HG03571 (cell line): ENCODE data around the gene ALDH1L1.
"Not testable (repeated sequence)": the region's sequence is repeated elsewhere in the genome, so short reads cannot be mapped to it uniquely, and the experiment has no call there.

Experiments
- ATAC-seq: cut with Tn5 transposase; IDR thresholded peaks from one replicate; pipeline ENCODE4 v1.9.1; 2021; ENCODE audit not compliant: unreplicated experiment

ALDH1L1 gene

DNA sequence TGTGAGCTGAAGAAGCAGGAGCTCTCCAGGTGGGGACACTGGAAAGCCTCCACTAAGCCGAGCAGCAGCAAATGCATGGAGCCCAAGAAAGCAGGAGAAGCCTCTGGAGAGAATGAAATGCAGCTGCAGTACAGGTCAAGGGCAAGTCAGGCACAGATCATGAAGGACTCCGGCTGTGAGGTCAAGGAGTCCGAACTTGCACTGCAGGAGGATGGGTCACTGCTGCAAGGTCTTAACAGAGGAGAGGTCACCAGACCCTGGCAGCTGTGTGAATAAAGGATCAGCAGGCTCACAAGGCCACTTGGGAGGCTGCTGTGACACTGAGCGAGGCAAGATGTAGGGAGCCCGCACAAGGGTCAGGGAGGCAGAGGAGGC, 71.7 kb downstream of the ALDH1L1 start:
- no peak for ATAC-seq

DNA sequence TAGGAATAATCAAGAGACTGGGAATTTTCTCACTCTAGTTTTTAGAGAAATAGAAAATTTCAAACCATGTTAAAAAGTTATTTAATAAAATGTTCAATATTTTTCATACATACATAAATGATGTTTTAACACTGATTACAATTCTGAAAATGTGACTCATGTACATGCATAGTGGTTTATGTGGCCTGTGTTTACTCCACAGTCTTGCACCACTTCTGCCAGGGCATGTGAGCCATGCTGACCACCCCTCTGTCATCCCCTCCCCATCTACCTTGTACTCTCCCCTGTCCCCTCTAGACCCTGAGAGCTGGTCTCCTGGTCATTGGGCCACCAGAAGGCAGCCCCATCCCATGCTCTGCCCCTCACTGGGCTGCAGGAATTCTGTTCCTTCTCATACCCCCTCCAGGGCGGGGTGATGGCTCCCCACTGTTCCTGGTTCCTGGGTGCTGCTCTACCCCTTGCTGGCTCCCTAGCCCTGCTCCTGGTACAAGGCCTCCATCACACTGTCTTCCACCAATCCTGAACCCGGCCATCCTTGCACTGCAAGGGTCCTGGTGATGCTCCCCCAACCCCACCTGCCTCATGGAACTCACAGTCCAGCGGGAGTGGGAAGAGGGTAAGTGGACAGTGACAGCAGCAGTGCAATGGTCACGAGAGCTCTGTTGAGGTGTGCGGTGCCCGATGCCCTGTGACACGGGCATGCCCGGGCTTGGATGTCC, 72.3 kb downstream of the ALDH1L1 start:
- ATAC-seq, result no peak

DNA sequence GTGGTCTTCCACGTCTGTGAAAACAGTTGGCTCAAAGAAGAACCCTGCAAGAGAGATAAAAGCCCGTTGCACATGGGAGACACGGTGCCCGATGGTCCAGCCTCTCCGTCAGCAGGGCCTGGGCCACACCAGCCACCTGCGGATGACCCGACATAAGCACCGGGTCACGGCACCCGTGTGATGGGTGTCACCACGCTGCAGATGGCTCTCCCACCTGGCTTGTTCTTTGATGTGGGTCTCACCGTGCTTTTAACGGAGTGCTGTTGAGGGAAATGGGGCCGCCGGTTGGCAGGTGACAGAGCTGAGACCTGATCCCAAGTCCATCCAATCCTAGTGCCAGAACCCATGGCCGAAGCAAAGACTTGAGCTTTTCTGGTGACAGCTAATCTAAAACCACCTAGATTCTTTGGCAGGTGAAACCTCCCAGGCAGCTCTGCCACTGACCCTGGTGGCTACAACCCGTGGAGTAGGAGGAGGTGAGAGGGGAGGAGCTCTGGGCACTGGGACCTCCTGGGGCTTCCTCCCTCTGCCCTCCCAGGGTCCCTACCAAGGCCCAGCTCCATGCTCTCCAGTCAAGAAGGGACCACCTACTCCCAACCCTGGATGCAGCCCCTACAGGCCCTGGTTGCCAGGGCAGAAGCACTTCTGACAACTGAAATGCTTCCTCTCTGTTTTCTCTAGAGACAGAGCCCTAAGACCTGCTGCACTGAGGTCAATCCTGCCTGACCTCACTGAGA, 73.0 kb downstream of the ALDH1L1 start:
- ATAC-seq, result no peak

DNA sequence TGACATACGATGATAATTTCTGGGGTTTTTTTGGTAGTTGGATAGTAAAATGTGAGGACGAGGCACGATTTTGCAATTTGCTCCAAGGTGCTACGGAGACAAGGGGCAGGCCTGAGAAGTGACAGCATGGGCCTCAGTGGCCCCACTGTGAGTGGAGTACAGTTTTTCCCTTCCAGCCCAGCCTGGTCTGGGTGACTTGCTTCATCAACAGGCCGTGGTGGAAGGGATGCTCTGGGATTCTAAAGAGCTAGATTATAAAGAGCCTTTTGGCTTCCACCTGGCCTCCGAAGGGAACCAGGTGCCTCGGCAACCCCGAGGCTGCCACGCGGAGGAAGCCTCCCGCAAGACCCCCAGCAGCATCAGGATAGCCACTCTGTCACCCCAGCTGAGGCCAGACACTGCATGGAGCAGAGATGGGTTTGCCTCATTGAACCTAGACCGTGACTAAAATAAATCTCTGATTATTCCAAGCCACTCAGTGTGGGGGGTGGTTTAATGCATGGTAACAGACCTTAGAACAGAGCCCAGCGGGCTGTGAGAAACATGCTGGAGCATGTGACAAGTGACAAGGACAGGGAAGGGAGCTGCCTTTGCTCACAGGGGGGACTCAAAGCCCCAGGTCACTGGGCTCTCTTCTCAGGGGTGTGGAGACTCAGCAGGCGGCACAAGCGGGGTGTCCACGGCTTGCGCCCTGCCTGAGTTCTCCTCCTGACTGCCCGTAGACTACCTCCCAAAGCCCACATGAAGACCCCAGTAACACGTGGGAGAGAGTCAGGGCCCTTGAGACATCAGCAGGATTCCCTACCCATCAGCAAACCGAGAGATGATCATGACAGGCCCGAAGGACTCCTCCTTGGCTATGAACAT, 73.8 kb downstream of the ALDH1L1 start:
- no peak for ATAC-seq

DNA sequence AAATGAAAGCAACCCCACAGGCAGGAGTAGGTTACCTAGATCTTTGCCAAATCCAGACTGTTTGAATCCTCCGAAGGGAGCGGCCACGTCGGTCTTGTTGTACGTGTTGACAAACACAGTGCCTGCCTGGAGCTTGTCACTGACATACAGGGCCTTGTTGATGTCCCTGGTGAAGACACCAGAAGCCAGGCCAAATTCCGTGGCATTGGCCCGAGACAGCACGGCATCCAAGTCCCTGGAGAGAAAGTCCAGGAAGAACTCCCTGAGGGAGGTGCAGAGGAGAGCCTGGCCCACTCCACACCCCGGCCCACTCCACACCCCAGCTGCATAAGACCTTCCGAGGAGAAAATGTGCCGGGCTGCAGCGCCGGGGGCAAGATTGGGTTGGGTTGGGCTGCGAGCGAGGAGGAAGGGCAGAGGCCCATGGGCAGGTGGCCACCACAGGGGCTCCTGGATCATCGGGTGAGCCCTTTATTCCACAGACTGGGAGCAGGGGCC, 74.6 kb downstream of the ALDH1L1 start:
- no peak for ATAC-seq

DNA sequence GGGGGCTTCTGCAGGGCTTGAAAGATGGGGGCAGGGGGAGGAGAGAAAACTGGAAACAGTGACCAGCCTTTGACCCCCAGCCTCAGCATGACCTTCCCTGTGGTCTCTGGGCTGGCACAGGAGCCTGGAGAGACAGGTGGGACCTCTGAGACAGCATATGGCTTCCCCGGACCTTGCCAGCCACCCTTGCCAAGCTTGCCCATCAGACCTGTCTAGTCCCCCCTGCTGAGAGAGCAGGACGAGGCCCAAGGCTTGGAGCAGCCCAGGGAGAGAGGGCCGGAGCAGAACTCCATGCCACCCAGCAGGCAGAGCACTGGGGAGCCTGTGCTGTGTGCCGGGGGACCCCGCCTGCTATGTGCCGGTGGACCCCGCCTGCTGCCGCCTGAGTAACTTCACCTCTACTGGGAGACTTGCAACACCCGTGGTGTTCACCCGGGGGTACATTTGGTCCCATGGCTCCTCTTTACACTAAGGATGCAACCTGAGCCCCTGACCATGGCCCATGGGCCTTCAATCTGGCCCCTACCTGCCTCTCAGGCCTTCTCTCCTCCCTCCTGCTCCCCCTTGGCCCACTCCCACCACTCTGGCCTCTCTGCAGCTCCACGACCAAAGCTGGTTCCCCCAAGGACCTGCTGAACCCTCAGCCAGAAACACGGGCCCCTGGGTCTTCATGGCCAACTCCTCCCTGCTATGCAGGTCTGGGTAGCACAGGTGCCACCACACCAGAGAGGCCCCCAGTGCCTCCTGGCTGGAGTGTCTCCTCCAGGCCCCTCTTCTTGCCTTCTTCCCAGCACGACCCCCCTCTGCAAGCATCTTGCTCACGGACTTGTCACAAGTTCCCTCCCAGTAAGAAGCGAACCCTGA, 75.4 kb downstream of the ALDH1L1 start:
- ATAC-seq, result no peak

DNA sequence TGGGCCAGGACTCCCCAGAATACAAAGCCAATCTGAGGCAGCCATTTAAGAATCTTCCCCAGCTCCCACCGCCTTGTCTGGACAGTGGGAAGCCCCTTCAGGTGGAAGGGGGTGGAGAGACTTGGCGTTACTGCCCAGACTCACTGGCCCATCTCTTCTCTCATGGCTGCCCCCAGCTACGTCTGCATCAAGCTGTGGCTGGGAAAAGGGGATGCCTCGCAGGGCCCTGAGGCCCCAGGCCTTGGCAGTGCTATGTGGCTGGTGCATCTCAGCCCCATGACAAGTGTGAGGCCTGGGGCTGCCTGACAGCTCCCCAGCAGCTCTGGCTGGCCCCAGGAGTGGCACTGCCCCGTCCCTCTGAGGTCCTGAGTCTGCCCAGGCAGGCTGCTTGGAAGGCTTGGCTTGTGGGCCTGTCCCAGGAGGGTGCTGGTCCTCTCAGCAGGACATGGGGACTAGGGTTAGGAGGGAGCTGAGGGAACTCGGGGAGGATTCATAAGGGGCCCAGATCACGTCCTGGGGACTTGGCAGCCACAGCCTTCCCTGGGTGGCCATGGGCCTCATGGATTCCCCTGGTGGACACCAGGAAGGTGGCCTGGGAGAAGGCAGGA, 76.3 kb downstream of the ALDH1L1 start:
- no peak for ATAC-seq

DNA sequence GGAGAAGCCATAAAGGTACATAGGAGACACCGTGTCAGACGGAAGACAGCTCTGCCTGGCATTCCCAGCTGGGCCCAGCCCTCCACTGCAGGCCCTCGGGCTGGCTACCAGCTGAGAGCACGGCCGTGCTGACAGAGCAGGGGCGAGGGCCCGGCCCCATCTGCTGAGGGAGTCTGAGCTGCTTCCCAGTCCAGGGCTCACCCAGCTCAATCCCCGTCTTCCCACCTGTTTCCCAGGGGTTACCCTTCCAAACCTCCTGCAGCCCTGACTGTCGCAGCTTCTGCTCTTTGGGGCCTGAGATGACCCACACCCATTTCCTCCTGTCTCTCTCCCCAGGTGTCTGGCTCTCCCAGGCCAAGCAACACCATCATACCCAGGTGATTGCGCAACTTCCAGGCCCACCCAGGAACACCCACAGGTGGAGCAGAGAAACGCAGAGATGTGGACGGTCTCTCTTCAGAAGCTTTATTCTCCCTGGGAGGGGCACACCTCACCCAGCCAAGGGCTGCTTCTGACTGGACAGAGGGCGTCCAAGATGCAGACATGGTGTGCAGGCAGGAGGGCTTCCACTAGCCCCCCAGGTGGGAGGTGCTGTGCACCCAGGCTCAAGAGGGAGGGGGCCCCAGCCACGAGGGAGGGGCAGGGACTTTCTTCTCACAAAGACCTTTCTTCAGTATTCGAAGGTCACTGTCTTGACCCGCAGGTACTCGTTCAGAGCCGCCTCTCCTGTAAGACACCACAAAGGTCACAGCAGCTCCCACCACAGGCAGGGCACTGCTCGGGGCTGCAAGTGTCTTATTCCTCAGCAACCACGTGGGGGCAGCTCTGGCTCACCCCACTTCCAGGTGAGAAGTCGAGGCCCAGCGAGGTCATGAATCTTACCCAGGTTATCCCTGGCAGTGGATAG, 77.0 kb downstream of the ALDH1L1 start:
- no peak for ATAC-seq

DNA sequence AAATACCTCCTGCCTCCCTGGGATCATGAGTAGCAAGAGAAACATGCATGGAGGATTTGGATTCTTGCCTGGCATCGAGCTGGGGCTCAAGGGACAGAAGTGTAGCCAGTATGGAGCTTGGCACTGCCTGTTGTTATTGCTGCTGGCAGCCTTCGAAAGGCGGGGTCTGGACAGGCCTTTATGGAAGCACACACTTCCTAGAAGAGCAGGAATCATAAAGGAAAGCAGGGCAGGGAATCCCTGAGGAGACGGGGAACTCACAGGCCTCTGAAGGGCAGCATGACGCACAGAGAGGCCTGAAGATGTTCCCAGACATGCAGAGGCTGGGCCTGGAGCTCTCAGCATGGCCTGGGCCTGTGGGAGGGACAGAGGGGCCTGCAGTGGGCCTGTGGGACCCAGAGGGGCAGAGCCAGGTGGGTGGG, 77.8 kb downstream of the ALDH1L1 start:
- no peak for ATAC-seq

DNA sequence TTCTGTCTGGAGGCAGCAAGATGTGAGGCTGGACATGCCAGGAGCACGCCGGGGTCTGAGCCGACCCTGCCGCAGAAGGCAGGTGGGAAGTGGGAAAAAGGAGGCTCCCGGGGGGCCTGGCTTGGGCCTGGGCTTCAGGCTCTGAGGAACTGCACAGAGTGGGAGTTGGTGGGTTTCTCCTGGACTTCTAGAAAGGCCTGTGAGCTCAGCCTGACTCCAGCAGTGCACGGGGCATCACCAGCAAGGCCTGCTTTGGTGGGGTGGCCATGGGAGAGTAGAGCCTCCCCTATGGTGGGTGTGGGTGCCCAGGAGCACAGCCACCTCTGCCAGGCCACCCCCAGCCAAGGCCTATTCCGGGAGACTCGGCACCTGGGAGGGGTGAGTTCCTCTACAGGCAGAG, 78.4 kb downstream of the ALDH1L1 start:
- no peak for ATAC-seq

DNA sequence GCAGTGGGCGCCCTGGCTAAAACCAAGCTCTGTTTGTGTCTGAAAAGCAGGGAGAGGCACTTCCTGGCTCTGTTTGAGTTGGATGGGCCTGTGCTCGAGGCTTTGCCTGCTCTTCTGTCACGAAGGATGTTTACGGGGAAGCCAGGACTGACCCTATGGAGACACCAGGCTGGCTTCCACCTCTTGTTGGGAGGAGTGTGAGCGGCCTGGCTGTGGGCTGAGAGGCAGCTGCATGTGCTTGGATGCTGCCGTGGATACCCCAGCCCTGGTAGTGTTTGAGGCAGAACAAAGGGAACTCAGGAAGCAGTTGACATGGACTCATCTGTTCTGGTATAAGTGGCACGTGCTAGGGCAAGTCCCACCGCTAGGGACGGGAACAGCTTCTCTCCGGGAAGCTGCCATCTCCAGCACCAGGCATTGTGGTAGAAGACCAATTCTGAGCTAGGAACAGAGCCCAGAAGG, 78.8 kb downstream of the ALDH1L1 start:
- ATAC-seq, result no peak

DNA sequence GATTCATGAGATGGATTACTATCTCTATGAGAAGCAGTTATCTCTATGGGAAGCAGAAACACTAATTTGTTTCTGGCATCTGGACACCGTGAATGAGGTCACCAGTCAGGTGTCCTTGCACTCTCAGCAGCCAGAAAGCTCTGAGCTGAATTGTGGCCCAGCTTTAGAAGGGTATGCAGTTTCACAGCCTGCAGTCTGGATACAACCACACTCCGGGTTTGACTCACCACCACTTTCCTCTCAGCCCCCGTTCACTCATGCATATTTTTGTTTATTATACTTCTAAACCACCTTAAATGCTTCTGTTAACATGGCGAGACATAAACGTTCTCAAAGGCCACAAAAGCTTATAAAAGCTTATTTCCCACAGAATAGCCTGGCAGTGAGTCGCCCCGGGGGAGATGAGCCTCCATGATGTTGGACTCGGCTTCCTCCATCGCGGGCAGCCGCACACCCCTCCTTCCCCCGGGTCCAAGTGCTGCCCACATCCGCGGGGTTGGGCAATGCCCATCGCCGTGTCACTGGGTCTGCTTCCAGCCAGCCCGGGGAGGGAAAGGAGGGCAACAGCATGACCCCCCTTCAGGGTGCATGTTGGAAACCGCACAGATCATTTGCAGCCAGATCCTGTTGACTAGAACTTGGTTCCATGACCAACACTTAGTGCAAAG, 79.6 kb downstream of the ALDH1L1 start:
- ATAC-seq, result no peak

DNA sequence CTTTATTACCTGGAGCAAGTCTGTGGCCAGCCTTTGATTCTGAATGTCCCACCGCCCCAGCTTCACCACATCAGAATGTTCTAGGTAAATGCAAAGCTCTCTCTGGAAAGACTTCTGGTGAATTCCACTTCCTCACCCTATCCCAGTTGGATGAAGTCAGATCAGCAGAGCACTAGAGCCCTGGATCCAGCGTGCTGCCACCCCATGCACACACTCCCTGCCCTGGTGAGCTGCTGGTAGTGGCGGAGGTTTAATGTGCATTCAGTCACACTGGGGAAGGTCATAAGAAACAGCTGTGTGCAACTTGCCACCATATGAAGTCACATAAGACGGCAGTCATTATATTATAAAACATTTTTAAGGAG, 80.1 kb downstream of the ALDH1L1 start:
- ATAC-seq, result no peak

DNA sequence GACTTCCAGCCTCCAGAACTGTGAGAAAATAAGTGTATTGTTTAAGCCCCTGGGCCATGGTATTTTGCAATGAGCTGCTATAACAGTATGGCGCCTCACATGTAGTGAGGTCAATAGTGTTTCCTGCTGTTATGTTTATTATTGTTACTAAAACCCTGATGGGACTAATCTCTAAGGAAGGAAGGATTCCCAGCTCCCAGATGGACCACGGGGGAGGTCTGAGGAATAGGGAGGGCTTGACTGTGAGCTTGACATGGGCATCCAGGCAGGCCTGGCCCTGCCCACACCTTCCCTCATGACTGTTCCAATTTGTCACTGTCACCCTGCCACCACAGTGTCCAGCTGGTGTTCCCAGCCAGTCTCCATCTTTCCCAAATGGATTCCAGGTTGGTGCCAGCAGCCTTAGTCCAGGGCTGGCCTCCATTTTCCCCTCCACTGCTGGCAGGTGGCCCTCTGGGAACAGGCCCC, 82.0 kb downstream of the ALDH1L1 start:
- no peak for ATAC-seq

DNA sequence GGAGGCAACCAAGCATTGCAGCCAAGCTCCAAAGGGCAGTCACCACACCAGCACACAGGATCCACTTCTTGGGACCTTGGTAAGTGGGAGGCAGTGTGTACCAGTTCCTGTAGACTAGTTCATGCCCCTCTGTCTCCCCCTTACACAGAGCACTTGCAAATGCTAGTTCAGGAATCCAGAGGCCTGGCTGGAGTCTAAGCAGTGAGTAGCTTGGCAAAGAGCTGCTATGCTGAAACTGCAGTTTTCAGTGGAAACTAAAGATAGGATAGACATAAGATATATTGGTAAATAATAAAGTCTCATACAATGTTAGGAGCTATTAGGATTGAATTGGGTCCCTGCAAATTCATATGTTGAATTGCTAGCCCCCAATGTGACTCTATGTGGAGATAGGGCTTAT, 82.6 kb downstream of the ALDH1L1 start:
- ATAC-seq, result no peak

DNA sequence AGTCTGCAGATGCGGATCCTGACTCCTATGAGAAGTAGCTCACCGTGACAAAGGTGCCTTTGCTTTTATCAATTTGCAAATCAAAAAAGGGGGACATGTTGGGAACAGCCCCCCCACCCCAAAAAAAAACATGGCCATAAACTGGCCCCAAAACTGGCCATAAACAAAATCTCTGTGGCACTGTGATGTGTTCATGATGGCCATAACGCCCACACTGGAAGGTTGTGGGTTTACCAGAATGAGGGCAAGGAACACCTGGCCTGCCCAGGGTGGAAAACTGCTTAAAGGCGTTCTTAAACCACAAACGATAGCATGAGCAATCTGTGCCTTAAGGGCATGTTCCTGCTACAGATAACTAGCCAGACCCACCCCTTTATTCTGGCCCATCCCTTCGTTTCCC, 84.1 kb downstream of the ALDH1L1 start:
- not testable (repeated sequence) for ATAC-seq

DNA sequence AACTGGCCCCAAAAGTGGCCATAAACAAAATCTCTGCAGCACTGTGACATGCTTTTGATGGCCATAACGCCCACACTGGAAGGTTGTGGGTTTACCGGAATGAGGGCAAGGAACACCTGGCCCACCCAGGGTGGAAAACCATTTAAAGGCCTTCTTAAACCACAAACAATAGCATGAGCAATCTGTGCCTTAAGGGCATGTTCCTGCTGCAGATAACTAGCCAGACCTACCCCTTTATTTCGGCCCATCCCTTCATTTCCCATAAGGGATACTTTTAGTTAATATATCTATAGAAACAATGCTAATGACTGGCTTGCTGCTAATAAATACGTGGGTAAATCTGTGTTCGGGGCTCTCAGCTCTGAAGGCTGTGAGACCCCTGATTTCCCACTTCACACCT, 88.3 kb downstream of the ALDH1L1 start:
- ATAC-seq, result not testable (repeated sequence)

DNA sequence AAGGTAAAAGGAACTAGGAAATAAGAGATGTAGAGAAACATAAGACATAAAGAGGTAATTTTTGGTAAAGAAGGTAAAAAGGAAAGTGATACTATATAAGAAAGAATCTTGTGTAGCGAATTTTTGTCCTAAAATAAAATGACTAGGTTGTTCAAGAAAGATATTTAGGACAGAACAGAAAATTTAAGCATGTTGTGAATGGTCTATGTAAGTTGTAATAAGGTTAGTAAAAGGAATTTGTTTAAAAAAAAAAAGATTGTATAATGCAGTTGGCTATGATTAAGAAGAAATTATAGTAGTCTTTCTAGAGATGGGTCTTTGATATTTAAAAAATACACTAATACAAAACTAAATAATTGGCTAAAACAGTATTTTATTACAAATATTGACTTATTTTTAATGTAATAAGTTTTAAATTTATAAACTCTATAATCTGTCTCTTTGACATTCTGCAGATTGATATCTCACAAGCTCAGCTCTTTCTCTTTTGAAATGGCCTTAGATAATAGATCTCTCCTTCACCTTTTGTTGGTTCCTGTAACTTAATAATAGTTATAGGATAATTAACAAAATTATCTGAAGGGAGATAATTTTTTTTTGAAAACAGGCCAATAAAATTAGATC, 92.7 kb downstream of the ALDH1L1 start:
- no peak for ATAC-seq
